AG04450 (cell line): ENCODE data around the gene MAPKAPK3. TPM values are rescaled to one million over a fixed set of nuclear protein-coding genes. Genes with fewer than 3 reads are reported as not detected.
"Not testable (repeated sequence)": the region's sequence is repeated elsewhere in the genome, so short reads cannot be mapped to it uniquely, and the experiment has no call there.

Experiments used
- CTCF ChIA-PET: fragments of 300-600, 350-600 bp; formaldehyde crosslinking; extraction: SDS; loops from one replicate; lab custom pipeline; 2022; ENCODE audit warnings: antibody characterized with exemption, inconsistent platforms; lab: Charles Lee
- POLR2A ChIA-PET: fragments of 350-600 bp; formaldehyde crosslinking; extraction: SDS; loops from one replicate; lab custom pipeline; 2021; ENCODE audit warnings: antibody characterized with exemption, inconsistent platforms; lab: Yijun Ruan, JAX
- DNase-seq: peaks from one replicate; pipeline ENCODE4 v3.0.0-alpha.2; 2011; ENCODE audit warnings: low read depth, low spot score
- H3K27ac ChIP-seq: one replicate; pipeline ENCODE4 v1.5.1; 2012; ENCODE audit warnings: low read depth, low read length, control low read depth
- H3K27me3 ChIP-seq: one replicate; pipeline ENCODE4 v1.6.0; 2012; ENCODE audit warnings: low read length; ENCODE audit not compliant: control insufficient read depth, insufficient read depth
- H3K4me3 ChIP-seq: 2 replicates; pipeline ENCODE4 v1.5.1; 2011; ENCODE audit warnings: mild to moderate bottlenecking, low read depth, low read length, control low read depth
- H3K9me3 ChIP-seq: 2 replicates; pipeline ENCODE4 v1.5.1; 2012; ENCODE audit warnings: low read length; ENCODE audit not compliant: control insufficient read depth, insufficient read depth
- polyA plus RNA-seq: library from polyadenylated mRNA; depleted of rRNA; stranded (reverse); fragments of >200 nt; gene quantifications from 2 replicates; pipeline ENCODE4 v1.2.3, GENCODE V29; 2011
- TF ChIP-seq, protein P1 (sequence below): IDR thresholded peaks from 2 replicates; pipeline ENCODE4 v1.5.1; 2011; ENCODE audit warnings: low read depth, low read length, control low read depth, inconsistent platforms

The MAPKAPK3 gene
- polyA plus RNA-seq, 1 experiment, result 35.7 TPM

- POLR2A ChIA-PET, result no interaction called here
Measured at GRCh38 chr3:50676031-50676705, 59.2 kb downstream of the MAPKAPK3 start.

GRCh38 chr3:50687127-50687751, 70.3 kb downstream of the MAPKAPK3 start:
- TF ChIP-seq, protein P1, sequence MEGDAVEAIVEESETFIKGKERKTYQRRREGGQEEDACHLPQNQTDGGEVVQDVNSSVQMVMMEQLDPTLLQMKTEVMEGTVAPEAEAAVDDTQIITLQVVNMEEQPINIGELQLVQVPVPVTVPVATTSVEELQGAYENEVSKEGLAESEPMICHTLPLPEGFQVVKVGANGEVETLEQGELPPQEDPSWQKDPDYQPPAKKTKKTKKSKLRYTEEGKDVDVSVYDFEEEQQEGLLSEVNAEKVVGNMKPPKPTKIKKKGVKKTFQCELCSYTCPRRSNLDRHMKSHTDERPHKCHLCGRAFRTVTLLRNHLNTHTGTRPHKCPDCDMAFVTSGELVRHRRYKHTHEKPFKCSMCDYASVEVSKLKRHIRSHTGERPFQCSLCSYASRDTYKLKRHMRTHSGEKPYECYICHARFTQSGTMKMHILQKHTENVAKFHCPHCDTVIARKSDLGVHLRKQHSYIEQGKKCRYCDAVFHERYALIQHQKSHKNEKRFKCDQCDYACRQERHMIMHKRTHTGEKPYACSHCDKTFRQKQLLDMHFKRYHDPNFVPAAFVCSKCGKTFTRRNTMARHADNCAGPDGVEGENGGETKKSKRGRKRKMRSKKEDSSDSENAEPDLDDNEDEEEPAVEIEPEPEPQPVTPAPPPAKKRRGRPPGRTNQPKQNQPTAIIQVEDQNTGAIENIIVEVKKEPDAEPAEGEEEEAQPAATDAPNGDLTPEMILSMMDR, result no peak
- H3K9me3 ChIP-seq, result no peaks in the 10 kb centered on the region
- no peak for DNase-seq
- no peak overlapping the region for H3K4me3 ChIP-seq
- H3K27me3 ChIP-seq, result peaks cover 4% of the 10 kb centered on the region
- POLR2A ChIA-PET, result no interaction called here
- CTCF ChIA-PET, result no interaction called here
- no peak overlapping the region for H3K27ac ChIP-seq

More at GRCh38 chr3:50676031-50676705, 59.2 kb downstream of the MAPKAPK3 start:
- Histone ChIP-seq H3K4me3 (no peak overlapping the region), H3K27ac (no peak overlapping the region), H3K27me3 (peaks cover 40% of the 10 kb centered on the region), H3K9me3 (peaks cover 6% of the 10 kb centered on the region; the same call in 1 of the 2 replicates)
- CTCF ChIA-PET, result interaction anchor here (0.7 to 0.9 kb wide), 2 partner anchors 62 to 565 kb away, joined by 3 read pairs; no protein-coding TSS in a partner anchor
- DNase-seq, result no peak
- TF ChIP-seq, protein P1, result no peak

DNA sequence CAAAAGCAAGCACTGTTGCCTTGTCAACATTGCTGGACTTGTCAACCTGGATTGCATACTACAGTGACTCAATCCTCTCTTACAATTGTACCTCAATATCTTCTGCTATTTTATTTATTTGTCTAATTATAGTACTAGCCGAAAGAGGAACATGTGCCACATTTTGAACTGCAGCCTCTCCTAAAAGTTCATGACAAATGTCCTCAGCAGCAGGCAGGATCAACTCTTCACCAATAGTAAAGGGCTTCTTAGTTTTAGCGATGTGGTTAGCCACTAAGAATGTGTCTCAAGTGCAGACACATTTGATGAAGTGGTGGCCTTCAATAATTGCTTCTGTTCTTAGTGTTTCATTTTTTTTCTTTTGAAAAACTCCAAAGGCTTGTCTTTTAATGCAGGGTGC, 71.0 kb downstream of the MAPKAPK3 start:
- ChIA-PET POLR2A (no interaction called here), CTCF (no interaction called here)
- Histone ChIP-seq H3K27ac (no peak overlapping the region), H3K4me3 (no peak overlapping the region), H3K27me3 (peaks cover 4% of the 10 kb centered on the region), H3K9me3 (no peaks in the 10 kb centered on the region)
- no peak for DNase-seq
- TF ChIP-seq, protein P1, result no peak

- DNase-seq, H3K27me3 ChIP-seq, H3K9me3 ChIP-seq, CTCF ChIA-PET, H3K4me3 ChIP-seq, H3K27ac ChIP-seq, POLR2A ChIA-PET: not testable (repeated sequence)
Measured at GRCh38 chr3:50688602-50689001, 71.7 kb downstream of the MAPKAPK3 start.

GRCh38 chr3:50689558-50689957, 72.6 kb downstream of the MAPKAPK3 start:
- DNase-seq, result no peak
- CTCF ChIA-PET, result no interaction called here
- peaks cover 4% of the 10 kb centered on the region for H3K27me3 ChIP-seq
- no peaks in the 10 kb centered on the region for H3K9me3 ChIP-seq
- POLR2A ChIA-PET, result no interaction called here
- TF ChIP-seq, protein P1, result no peak
- H3K27ac ChIP-seq, result no peak overlapping the region
- no peak overlapping the region for H3K4me3 ChIP-seq
